PFSK-1 (cell line): ENCODE measurements around the gene PODN.

Experiments
- FOXP2 ChIP-seq: optimal IDR thresholded peaks from 2 replicates; pipeline ENCODE3; 2011; ENCODE audit warnings: borderline replicate concordance, control low read depth, inconsistent platforms; ENCODE audit not compliant: insufficient read depth; ENCODE audit errors: extremely low read length, extremely low read depth
- POLR2AphosphoS5 ChIP-seq: IDR thresholded peaks from 2 replicates; pipeline ENCODE4 v1.6.1; 2012; ENCODE audit warnings: low read depth, mild to moderate bottlenecking, control low read depth, low read length, moderate library complexity
- SIN3A ChIP-seq: IDR thresholded peaks from 2 replicates; pipeline ENCODE4 v1.6.1; 2012; ENCODE audit warnings: mild to moderate bottlenecking, low read length, moderate library complexity, borderline replicate concordance; ENCODE audit not compliant: insufficient read depth
- TAF1 ChIP-seq: IDR thresholded peaks from 2 replicates; pipeline ENCODE4 v1.6.1; 2012; ENCODE audit warnings: low read length, control low read depth, borderline replicate concordance; ENCODE audit not compliant: insufficient read depth
- TF ChIP-seq, protein P1 (sequence below), 2 experiments: IDR thresholded peaks; 2 replicates each; pipeline versions ENCODE4 v1.6.1 to v1.8.0; 2011 to 2012; ENCODE audit warnings: low read depth in 2 of 2, low read length in 2 of 2, control low read depth in 1 of 2, inconsistent platforms in 1 of 2, mild to moderate bottlenecking in 1 of 2, moderate library complexity in 1 of 2; ENCODE audit not compliant: insufficient read depth in 1 of 2

The PODN gene

DNA sequence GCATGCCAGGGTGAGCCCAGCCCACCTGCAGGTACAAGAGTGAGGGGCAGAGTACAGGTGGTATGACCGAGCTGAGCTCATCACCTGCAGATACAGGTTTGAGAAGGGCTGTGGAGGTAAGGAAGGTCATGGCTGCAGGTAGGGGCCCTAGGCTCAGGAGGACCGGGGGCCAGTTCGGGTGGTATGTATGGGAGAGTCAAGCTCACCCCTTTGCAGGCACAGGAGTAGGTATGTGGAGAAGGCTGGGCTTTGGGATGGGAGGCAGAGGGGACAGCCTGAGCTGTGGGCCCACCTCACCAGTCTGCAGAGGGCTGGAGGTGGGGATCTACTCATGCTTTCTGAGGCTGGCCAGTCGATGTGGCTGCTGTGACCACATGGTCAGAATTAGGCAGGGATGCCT, 17.2 kb downstream of the PODN start:
- no peak for TF ChIP-seq POLR2AphosphoS5
- no peak for TF ChIP-seq FOXP2
- TF ChIP-seq SIN3A: no peak
- TF ChIP-seq, protein P1, sequence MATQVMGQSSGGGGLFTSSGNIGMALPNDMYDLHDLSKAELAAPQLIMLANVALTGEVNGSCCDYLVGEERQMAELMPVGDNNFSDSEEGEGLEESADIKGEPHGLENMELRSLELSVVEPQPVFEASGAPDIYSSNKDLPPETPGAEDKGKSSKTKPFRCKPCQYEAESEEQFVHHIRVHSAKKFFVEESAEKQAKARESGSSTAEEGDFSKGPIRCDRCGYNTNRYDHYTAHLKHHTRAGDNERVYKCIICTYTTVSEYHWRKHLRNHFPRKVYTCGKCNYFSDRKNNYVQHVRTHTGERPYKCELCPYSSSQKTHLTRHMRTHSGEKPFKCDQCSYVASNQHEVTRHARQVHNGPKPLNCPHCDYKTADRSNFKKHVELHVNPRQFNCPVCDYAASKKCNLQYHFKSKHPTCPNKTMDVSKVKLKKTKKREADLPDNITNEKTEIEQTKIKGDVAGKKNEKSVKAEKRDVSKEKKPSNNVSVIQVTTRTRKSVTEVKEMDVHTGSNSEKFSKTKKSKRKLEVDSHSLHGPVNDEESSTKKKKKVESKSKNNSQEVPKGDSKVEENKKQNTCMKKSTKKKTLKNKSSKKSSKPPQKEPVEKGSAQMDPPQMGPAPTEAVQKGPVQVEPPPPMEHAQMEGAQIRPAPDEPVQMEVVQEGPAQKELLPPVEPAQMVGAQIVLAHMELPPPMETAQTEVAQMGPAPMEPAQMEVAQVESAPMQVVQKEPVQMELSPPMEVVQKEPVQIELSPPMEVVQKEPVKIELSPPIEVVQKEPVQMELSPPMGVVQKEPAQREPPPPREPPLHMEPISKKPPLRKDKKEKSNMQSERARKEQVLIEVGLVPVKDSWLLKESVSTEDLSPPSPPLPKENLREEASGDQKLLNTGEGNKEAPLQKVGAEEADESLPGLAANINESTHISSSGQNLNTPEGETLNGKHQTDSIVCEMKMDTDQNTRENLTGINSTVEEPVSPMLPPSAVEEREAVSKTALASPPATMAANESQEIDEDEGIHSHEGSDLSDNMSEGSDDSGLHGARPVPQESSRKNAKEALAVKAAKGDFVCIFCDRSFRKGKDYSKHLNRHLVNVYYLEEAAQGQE (IDR thresholded peaks at IDR 0.05; ENCODE audit: insufficient read depth in 1 of 2, low read depth in 2 of 2, low read length in 2 of 2): no peak
- no peak for TF ChIP-seq TAF1

DNA sequence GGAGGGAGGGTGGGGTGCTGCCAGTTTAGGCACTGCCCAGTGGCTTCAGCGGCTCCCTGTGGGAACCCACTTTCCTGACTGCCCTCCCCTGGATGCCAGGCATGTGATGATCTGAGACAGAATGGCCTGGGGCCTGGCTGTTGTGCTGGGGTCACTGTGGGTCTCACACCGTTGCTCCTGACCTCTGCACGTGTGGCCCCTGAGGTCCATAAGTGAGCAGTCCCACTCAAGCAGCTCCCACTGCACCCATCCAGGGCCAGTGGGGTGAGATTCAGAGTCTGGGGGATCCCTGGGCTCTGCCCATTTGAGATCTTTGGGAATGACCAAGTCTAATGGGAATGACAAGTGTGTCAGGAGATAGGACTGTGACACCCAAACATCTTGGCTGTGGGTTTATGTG, 18.0 kb downstream of the PODN start:
- TF ChIP-seq SIN3A: no peak
- no peak for TF ChIP-seq POLR2AphosphoS5
- TF ChIP-seq, protein P1 (IDR thresholded peaks at IDR 0.05; ENCODE audit: insufficient read depth in 1 of 2, low read depth in 2 of 2, low read length in 2 of 2): no peak
- no peak for TF ChIP-seq FOXP2
- TF ChIP-seq TAF1: no peak

DNA sequence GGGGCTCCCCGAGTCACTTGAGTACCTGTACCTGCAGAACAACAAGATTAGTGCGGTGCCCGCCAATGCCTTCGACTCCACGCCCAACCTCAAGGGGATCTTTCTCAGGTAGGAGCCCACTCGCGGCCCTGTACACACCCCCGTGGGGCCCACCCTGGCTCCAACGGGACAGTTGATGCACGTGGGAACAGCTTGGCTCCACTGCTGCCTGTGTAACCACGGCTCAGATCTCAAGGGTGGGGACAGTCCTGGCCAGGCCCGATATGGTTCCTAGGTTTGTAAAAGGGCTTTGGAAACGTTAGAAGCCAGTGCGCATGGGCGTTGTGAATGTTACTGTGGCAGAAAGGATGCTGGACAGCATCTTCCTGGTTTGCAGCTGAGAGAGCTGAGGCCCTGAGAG, 18.8 kb downstream of the PODN start:
- TF ChIP-seq SIN3A: no peak

DNA sequence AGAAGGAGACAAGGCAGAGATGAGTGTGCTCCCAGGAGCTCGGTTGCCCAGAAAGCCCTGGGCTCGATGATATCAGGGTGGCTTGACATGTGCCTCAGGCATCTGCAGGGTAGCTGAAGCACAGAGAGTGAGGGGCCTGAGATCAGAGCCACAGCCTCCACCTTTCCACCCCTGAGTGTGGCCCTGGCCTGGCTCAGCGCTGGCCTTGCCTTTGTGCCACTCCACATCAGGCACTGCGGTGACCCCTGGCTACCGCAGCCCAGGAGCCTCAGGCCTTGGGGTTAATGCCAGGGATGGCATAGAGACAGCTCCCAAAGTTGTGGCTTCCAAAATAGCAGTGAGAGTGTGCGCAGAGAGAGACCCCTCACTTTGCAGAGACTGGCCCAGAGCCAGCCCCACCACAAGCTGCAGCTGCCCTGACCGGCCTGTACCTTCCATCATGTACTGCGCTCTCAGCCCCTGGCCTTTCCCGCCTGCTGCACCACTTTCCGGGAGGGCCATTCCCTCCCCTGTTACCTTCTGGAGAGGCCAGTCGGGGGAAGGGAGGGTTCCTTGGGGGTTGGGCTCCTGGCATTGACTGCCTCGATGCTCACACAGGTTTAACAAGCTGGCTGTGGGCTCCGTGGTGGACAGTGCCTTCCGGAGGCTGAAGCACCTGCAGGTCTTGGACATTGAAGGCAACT, 19.5 kb downstream of the PODN start:
- TF ChIP-seq SIN3A: no peak
- TF ChIP-seq, protein P1 (IDR thresholded peaks at IDR 0.05; ENCODE audit: insufficient read depth in 1 of 2, low read depth in 2 of 2, low read length in 2 of 2): no peak

DNA sequence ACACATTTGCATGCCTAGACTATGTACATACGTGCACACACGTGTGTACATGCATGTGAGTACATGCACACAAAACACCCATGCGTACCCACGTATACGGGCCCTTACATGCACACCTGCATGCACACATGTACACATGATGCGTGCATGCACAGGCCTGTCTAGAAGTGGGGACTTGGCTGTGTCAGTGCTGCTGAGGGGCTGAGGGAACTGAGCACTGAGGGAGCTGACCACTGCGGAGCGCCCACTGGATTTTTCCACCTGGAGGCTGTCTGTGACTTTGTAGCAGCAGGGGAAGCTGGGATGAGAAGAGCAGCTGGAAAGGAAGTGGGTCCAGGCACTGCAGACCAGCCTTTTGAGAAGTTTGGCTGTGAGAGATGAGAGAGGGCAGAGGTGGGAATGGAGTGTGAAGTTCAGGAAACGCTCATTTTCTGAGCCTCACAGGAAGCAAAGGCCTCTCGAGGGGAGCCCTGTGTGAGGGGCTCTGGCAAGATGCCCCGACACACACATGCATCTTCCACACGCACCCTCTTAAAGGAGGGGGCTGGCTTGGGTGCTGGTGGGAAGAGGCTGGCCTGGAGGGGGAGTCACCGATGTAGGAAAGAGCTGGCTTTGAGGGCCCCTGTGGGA, 20.9 kb downstream of the PODN start:
- TF ChIP-seq, protein P1 (IDR thresholded peaks at IDR 0.05; ENCODE audit: insufficient read depth in 1 of 2, low read depth in 2 of 2, low read length in 2 of 2): no peak
- no peak for TF ChIP-seq TAF1
- TF ChIP-seq POLR2AphosphoS5: no peak
